HL-60/S4 treated with retinoic acid at 250 ng/mL for 4 days and 3 days (cell line): ENCODE results near the gene RAET1E.
"Not testable (repeated sequence)": the region's sequence is repeated elsewhere in the genome, so short reads cannot be mapped to it uniquely, and the experiment has no call there.

ENCODE experiments used
- in situ Hi-C: fragments of 300-500 bp; cut with MboI; formaldehyde crosslinking; loops from 2 replicates; pipeline ENCODE4 v1.7.0; 2022; ENCODE audit warnings: low sequenced_read_pairs

The RAET1E gene

GRCh38 chr6:149848343-149848742 is 49.6 kb downstream of the RAET1E start:
- in situ Hi-C loops = not testable (repeated sequence)
